GM12875 (cell line): Measurements from ENCODE around the gene LMF2.

Experiments used
- H3K4me3 ChIP-seq: one replicate; pipeline ENCODE4 v1.5.1; 2011; ENCODE audit warnings: low read depth, low read length, control low read depth
- TF ChIP-seq, protein P1 (sequence below): IDR thresholded peaks from 2 replicates; pipeline ENCODE4 v1.5.1; 2011; ENCODE audit warnings: low read depth, mild to moderate bottlenecking, control low read depth, inconsistent platforms, low read length, moderate library complexity, borderline replicate concordance; ENCODE audit not compliant: insufficient read depth

Gene LMF2

DNA sequence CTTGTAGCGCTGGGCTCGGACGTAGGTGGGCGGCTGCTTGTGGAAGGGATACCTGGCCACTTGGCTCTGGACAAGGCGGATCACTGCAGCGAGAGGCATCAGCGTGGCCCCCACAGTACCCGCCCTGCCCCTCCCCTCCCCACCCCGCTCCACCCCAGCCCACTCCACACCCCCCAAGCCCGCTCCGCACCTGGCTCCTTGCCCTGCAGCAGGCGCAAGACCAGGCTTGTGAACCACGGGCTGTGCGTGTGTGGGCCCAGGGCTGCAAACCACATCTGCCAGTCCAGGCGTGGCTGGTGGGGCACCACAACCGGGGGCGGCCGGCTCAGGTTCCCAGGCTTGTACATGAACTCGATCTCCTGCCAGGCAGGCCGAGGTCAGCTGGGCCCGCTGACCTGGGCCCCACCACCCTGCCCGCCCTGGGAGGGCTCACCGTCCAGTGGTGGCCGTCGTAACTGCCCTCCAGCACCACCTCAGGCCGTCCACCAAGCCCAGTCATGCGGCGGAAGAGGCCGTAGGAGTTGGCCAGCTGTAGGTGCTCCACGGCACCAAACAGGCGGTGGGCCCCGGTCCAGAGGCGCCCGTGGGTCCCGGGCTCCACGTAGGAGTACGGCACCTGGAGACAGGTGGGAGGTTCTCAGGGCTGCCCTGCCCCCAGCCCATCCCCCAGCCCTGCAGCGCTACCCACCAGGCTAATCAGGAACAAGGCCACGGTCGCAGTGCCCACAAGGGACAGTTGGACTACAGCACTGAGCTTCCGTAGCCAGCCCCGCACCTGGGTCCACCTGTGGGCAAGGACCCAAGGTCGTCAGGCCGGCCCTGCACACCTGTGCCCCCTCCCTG is 2.9 kb downstream of the LMF2 start:
- no peak overlapping the region for H3K4me3 ChIP-seq

DNA sequence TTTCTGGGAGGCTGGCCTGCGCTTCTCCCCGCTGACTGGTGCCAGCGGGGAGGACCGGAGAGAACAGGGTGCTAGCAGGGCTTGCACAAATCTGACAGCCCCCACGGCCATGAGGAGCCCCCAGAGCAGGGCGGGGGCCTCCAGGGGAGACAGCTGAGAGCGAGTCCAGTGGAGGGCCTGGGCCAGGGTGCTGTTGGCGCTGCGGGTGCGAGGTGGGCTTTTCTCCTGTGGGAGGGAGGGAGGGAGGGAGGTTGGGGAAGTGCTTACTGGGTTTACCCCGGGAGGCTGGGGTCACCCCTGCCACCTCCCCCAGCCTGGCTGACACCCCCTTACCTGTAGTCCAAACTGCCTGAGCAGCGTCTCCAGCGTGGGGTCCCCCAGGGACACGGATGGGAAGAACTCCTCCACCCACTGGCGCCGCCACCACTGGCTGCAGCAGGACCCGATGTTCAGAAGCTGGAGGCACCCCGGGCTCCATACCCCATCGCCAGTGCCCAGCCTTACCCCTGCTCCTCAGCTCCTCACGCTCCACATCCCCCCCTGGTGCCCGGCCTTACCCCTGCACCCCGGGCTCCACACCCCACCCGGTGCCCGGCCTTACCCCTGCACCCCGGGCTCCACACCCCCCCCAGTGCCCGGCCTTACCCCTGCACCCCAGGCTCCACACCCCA is 3.9 kb downstream of the LMF2 start:
- TF ChIP-seq, protein P1, sequence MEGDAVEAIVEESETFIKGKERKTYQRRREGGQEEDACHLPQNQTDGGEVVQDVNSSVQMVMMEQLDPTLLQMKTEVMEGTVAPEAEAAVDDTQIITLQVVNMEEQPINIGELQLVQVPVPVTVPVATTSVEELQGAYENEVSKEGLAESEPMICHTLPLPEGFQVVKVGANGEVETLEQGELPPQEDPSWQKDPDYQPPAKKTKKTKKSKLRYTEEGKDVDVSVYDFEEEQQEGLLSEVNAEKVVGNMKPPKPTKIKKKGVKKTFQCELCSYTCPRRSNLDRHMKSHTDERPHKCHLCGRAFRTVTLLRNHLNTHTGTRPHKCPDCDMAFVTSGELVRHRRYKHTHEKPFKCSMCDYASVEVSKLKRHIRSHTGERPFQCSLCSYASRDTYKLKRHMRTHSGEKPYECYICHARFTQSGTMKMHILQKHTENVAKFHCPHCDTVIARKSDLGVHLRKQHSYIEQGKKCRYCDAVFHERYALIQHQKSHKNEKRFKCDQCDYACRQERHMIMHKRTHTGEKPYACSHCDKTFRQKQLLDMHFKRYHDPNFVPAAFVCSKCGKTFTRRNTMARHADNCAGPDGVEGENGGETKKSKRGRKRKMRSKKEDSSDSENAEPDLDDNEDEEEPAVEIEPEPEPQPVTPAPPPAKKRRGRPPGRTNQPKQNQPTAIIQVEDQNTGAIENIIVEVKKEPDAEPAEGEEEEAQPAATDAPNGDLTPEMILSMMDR, result peak; percentile 22; the same call in 1 of the 2 replicates
- H3K4me3 ChIP-seq, result no peak overlapping the region

More for the DNA sequence above, 2.9 kb downstream of the LMF2 start:
- TF ChIP-seq, protein P1, result no peak

DNA sequence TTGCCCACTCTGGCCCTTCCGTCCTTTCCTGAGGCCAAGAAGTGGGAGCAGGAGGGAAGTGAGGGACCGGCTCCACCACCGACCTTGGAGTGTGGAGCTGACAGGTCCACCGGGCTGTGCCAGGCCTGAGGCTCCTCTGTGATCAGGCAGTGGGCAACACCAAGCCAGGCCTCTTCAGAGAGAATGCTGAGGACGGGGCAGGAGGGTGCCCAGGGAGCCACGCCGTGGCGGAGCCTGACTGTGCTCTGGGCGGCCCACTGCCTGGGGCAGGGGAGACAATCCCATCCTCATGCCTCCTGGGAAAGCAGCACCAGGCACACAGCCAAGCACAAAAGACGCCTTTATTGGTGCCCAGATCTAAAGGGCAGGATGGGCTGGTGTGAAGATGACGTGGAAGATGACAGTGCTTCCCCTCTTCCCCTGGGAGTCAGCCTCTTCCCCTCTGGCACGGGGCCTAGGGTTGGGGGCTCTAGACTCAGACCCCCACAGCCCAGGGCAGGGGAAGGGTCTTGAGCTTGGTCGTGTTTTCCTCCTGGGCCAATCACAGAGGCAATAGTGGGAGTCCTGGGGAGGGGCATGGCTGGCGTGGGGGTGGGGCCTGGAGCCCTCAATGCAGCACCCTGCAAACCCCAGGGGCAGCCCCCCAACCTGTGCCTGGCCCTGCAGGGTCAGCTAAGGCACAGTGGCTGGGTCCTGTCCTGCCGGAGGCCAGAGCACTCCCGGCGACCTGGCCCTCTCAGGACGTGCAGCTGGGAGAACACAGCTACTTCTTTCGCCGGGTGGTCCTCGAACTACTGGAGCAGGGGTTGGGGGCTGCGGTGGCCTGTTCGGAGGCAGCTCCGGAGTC is 4.7 kb downstream of the LMF2 start:
- TF ChIP-seq, protein P1, result no peak
- no peak overlapping the region for H3K4me3 ChIP-seq

DNA sequence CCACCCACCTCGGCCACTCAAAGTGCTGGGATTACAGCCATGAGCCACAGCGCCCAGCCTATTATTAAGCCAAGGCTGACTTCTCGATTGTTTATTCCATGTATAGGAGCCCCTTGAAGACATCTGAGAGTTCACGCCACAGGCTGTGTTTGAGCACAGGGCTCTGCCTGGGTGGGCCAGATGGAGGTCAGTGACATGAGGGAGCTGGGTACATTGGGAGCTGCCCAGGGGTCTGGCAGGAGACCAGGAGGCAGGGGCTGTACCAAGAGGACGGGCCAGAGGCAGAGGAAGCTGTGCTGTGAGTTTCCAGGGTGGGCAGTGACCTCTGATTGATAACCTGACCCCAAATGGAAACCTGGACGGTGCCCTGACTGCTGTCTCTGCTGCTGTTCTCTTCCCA is 5.4 kb downstream of the LMF2 start:
- H3K4me3 ChIP-seq, result no peak overlapping the region
- TF ChIP-seq, protein P1, result no peak

DNA sequence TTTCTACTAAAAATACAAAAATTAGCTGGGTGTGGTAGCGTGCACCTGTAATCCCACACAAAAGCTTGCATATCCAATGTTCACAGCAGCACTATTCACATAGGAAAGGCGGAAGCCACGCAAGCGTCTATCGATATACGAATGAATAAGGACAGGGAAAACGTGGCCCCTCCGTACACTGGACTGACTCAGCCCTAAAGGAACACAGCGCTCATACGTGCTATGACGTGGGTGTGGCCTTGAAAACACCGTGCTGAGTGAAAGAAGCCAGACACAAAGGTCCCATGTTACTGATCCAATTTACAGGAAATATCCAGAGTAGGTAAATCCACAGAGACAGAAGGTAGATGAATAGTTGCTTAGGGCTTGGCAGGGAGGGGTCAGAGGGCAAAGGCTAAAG is 7.0 kb downstream of the LMF2 start:
- TF ChIP-seq, protein P1, result no peak
- H3K4me3 ChIP-seq, result no peak overlapping the region

DNA sequence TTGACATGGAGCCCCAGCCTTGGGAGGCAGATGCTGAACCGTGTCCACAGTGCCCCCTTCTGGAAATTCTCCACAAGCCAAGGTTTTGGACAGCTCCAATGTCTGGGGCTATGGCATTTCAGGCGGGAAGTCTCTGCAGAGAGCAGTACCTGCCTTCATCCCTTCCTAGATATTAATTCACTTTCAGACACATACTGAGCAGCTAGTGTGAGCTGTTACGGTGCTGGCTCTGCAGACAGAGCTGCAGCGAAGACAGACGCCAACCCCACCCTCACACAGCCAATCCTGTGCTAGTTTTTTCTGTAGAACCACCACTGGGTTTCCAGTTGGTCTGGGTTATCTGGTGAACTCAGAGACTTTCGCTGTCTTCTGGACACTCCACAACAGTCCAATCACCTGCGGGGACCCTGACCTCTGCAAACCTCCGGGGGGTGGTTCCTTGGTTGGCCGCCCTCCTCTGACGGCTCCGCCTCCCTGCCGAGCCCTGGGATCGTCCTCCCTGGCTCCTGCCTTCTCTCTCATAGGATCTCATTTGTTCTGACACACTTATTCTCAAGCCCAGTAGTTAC is 9.1 kb downstream of the LMF2 start:
- TF ChIP-seq, protein P1, result peak; percentile 71
- no peak overlapping the region for H3K4me3 ChIP-seq
